ENCODE results near the gene FEM1C.

Gene FEM1C

GRCh38 chr5:115557667-115558387 is 13.3 kb upstream of the FEM1C start:
- DNase-seq, result peak; percentile 18

DNA sequence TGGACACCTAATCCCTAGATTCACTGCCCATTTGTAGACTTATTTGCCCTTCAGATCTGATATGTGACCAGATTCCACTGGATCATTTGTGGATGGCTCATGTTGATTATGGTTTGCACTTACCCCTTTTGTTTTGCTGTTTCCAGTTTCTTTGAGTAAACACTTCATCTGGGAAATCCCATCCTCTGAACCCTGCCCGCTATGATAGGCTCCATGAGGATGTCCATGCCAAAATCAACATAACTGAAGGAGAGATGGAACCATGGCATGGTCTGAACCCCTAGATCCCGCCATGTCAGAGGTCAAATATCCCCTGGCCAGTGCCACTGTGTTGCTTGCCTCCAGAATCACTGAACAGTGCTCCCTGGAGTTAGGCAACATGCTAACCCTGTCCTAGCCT is 11.7 kb upstream of the FEM1C start:
- DNase-seq, result no peak

DNA sequence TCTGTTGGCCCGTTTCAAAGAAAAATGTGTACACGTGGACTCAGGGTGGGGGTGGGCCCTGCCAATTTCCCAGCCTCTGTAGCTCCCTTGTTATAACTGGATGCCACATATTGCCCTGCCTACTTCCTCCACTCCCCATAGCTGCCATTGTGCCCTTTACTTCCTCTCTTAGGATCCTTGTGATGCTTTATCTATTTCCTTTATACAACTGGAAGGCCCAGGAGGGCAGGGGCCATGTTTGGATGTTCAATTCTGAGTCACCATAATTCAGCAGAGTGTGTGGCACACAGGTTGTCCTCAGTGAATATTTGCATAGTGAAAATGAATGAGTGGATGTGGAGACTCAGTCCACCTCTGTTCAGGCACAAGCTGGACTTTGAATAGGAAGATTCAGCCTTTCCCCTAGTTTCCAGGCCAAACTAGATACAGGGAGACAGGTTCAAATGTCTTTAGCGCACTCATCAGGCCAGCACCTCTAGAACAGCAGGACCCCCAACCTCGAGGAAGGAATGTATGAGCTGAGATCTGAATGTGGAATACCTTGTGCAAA is 10.6 kb upstream of the FEM1C start:
- DNase-seq, result no peak

- no peak for DNase-seq
These were observed 8.5 kb upstream of the FEM1C start for GRCh38 chr5:115553082-115553481.

- peak; percentile 73 for DNase-seq
These were observed 6.8 kb upstream of the FEM1C start for GRCh38 chr5:115551415-115551814.

DNA sequence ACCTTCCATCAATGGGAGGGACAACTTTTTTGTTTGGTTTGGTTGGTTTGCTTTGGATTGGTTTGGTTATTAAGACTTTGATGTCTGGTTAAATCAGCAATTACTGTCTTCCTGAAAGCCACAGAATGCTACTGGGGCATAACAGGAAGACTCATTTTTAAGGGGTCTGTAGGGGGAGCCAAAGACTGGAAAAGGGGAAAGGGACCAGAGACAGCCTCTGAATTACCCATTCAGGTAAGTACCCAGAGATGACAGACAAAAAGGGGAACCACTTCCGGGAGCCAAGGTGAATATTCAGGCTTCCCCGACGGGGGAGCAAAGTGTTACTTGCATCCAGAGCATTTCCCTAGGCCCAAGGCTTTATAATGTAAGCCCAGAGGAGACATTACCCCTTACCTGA is 4.6 kb upstream of the FEM1C start:
- peak; percentile 50 for DNase-seq

DNA sequence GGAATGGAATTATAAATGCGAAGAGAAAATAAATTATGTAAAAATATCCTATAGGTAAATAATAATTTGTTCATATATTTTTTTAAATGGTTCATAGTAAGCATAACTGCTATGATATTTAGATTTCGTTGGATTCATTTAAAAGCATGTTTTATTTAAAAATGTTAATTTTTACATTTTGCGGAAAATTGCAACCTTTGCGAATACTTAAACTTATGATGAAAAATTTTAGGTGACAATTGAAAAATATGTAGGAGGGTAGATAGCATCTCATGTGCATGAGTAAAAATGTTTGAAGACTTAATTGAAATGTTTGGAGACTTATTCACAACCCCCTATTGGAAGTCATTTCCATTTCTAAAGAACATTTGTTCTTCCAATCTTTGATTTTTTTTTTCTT is 4.1 kb upstream of the FEM1C start:
- no peak for DNase-seq

DNA sequence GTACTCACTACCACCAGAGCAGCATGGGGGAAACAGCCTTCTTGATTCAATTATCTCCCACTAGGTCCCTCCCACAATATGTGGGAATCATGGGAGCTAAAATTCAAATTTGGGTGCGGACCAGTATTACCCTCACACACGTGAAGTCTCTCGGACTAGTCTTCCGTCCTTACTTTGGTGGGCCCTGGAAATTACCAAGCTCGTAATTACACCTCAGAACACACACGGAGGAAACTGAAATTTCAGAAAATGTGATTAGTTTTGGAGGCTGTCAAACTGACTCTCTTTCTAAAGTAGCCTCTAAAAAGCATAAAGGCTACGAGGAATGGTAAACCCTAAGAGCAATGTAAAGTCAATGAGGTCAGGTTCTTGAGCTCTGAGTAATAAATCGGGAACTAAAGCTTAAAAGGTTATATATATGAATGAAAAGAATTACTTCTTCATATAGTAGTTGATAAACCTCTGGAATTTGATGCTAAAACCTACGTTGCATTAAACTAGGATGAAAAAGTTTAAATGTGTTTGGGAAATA is 842 bp upstream of the FEM1C start:
- no peak for DNase-seq

DNA sequence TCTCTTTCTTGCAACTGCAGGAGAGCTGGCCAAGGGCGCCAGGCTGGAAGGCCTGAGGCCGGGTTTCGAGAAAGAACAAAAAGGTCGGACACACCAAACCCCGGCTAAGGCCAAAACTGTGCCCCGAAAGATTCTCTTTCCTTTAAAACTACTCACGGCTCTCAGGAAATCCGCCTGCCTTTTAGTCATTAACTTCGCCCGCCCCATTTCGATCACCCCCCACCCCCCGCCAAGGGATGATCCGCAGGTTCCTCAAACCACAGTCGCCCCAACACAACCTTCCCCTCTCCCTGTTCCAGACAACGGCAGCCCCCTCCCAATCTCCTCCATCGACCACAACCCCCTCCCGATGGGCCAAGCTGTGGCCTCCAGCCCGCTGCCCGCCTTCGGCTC is 536 bp downstream of the FEM1C start:
- DNase-seq, result peak; percentile 47

DNA sequence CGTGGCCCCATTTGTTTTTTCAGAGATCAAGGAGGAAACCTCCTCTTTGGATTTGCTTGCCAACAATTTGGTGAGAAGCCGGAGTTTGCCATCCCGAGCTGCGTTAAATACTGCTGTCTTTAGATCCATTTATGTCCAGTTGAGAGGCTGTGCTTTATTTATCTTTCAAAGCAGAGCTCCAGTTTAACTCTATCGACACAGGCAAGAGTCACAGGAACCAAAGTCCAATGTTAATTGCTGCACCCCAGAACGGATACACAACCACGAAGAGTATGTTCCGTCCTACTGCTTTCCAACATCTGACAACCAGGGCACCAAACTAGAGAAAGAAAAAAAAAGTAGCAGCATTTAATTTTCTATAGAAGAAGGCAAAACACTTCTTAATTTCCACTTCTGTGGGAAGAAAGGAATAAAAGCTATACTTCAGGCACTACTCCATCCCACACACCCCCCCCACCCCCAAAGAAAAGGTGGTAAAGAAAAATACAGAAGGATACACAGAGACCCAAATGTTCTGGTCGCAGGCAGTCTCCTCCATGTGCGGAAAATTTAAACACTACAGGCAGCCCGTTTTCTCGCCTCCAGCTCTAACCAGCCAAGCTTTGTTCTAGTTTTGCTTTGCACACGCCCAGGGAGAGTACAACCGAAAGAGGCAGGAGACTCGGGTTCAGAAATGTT is 1.1 kb downstream of the FEM1C start:
- peak; percentile 12 for DNase-seq

GRCh38 chr5:115542651-115543364 is 1.8 kb downstream of the FEM1C start:
- no peak for DNase-seq

DNA sequence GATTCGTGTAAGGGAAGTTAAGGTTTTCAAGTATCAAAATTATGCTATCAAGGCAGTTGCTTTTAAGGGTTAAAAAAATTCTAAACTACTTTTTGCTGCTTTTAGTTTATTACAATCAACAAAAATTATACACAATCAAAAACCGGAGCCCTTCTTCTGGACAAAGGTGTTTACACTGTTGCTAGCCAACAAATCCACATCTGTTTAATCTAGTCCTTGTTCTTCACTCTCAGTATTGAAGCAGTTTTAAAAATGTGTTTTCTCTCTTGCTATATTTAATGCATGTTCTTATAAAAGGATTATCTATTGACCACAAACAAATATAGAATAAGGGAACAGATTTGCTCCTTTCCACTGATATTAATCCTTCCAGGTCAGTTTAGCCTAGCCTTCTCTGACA is 2.5 kb downstream of the FEM1C start:
- DNase-seq, result no peak

DNA sequence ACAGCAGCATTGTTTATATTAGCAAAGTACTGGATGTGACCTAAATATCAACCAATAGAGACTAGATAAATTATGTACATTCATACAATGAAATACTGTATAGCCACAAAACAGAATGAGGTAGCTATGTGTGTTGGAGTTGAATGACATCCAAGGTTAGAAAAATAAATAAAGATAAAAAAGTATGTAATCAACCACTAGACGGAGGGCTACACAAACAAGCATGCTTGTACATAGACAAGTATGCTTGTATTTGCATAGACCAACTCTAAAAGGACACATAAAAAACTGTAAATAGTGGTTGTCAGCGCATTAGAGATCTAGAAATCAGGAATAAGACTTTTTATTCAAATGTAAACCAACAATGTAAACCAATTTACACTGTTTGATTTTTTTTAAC is 3.0 kb downstream of the FEM1C start:
- DNase-seq, result no peak

- DNase-seq, result no peak
These were observed 9.0 kb downstream of the FEM1C start for GRCh38 chr5:115535479-115536035.

GRCh38 chr5:115532517-115532916 is 12.1 kb downstream of the FEM1C start:
- no peak for DNase-seq

- DNase-seq, result no peak
These were observed 12.7 kb downstream of the FEM1C start for GRCh38 chr5:115531787-115532367.

DNA sequence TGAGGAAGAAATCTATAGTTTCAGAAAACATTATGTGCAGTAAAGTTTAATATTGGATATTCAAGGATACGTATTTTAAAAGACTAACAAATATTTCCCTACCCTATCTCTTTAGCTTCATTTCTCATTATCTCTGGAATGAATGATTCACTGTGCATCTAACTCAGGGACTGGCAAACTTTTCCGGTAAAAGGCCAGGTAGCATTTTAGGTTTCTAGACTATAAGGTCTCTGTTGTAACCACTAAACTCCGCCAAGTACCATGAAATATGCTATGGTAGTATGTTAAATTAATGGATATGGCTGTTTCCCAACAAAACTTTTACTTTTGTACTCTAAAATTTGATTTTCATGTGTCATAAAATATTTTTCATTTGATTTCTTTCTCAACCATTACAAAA is 13.2 kb downstream of the FEM1C start:
- DNase-seq, result no peak

GRCh38 chr5:115530426-115530825 is 14.1 kb downstream of the FEM1C start:
- DNase-seq, result no peak

DNA sequence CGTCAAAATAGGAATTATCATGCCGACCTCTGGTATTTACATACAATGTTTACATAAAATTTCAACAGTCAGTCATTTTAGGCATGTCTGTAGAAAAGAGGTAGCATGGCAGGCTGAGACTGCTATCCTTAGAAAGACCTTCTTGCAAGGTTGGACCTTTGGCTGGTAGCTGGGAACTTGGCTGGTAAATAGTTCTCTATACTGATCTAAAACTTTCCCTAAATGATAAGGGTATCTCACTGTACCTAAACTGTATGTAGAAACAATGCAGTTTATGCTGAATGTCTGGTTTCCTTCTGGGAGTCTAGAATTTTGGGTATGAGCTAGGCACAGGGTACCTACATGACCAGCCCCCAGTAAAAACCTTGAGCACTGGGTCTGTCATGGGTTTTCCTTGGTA is 18.0 kb downstream of the FEM1C start:
- no peak for DNase-seq

- no peak for DNase-seq
These were observed 20.3 kb downstream of the FEM1C start for GRCh38 chr5:115524199-115524847.

- DNase-seq, result no peak
These were observed 21.7 kb downstream of the FEM1C start for GRCh38 chr5:115522832-115523403.

DNA sequence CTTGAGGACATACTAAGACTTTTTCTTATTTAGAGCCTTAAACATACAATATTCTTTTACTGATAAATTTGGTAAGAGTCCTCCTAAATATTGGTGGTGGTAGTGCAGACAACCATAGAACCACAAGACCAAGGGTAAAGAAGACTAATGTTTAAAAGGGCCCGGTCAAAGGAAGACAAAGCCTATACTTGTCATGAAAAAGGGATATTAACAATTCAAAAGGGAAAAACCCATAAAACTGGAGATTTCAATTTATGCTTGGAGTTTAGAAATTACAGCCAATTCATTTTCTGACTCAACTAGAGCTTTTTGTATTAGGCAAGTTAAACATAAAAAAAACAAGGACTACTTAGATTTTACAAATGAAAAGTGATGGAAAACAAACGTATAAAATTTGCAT is 24.4 kb downstream of the FEM1C start:
- DNase-seq, result no peak
